HCT116 (cell line): ENCODE data around the gene NEK9.

Source experiments
- ATF3 ChIP-seq: IDR thresholded peaks from 2 replicates; pipeline ENCODE4 v1.6.1; 2012
- CBX3 ChIP-seq: IDR thresholded peaks from 2 replicates; pipeline ENCODE4 v1.6.1; 2012; ENCODE audit warnings: low read depth
- CEBPB ChIP-seq: IDR thresholded peaks from 2 replicates; pipeline ENCODE4 v1.6.1; 2012; ENCODE audit warnings: low read depth
- CTCF ChIP-seq, 3 experiments: fragments of 200-600 bp in 1 of 3; sonication (generic) in 1 of 3; IDR thresholded peaks in 2 of 3; conservative IDR thresholded peaks in 1 of 3; 2 replicates each; pipeline ENCODE4 v1.5.1; 2012 to 2017; ENCODE audit warnings: low read depth in 2 of 3, low read length in 2 of 3, antibody characterized with exemption in 1 of 3, borderline replicate concordance in 1 of 3, control low read depth in 1 of 3, mild to moderate bottlenecking in 1 of 3, mixed read lengths in 1 of 3, mixed run types in 1 of 3, moderate library complexity in 1 of 3; ENCODE audit not compliant: insufficient read depth in 1 of 3
- EZH2phosphoT487 ChIP-seq: fragments of 200-600 bp; IDR thresholded peaks from 2 replicates; pipeline ENCODE4 v1.6.1; 2018; ENCODE audit warnings: antibody characterized with exemption, borderline replicate concordance
- MAX ChIP-seq: IDR thresholded peaks from 2 replicates; pipeline ENCODE4 v1.6.1; 2012
- TCF7L2 ChIP-seq: IDR thresholded peaks from 2 replicates; pipeline ENCODE4 v1.7.0; 2011; ENCODE audit warnings: borderline replicate concordance, inconsistent platforms; ENCODE audit not compliant: insufficient read depth, insufficient read length; ENCODE audit errors: extremely low read depth

- TF ChIP-seq EZH2phosphoT487 = no peak
- no peak for TF ChIP-seq CEBPB
- no peak for TF ChIP-seq TCF7L2
- no peak for TF ChIP-seq ATF3
- no peak for TF ChIP-seq CBX3
- no peak for TF ChIP-seq MAX
- no peak for TF ChIP-seq CTCF (IDR thresholded peaks at IDR 0.05 in 2 of 3, conservative IDR thresholded peaks at IDR 0.05 in 1 of 3; ENCODE audit: borderline replicate concordance in 1 of 3, insufficient read depth in 1 of 3, low read depth in 2 of 3, low read length in 2 of 3)
These were observed 12.8 kb downstream of the NEK9 start for GRCh38 chr14:75113932-75114539.
